ENCODE measurements around the gene WDR54. TPM values are rescaled to one million over a fixed set of nuclear protein-coding genes. Genes with fewer than 3 reads are reported as not detected.
A peak's percentile ranks its signal among the peaks of the same experiment; 100 is the strongest.

Gene WDR54
- polyA plus RNA-seq, 1 of the 3 experiments (the other 2 are of a cell fraction): 61.6 TPM

DNA sequence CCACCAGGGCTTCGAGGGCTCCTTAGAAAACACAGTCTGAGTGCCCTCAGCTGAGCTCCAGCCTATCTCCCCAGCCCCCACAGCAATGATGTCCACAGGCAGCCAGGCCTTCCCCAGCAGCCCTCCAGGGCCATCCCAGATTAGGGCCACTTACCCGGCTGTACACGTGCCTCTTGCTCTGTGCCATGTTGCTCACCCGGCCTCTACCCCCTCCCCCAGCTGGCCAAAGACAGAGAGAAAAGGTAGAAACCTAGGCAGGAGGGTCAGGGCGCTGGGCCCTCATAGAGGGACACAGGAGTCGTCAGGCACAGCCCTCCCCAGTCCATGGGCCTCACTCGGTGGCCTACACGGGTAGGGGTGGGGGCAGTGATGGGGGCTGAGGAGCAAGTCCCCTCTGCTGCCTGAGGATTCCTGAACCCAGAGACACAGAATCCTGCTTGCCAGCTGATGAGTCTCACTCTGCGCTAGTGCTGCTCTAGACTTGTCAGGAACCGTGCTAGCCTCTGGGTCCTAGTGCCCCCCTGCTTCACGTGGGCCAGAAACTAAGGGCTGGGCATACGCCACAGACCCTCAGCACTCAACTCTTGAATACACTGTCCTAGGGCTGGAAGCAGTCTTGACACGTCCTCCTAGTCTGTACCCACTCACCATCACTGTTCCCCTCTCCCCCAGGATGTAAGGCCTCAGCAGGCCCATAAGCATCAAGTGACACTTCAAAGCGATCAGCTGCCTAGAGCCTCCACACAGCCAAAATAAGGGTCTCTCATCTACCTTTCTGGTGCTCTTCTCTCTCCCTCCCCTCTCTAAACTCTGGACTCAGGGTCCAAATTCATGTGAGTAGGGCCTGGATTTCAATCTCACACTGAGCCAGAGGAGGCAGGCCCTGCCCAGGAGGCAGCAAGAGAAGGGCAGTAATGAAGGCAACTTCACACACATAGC lies 41.4 kb upstream of the WDR54 start, which contains the start of gene DCTN1 (continued):
- TF ChIP-seq, protein P1, sequence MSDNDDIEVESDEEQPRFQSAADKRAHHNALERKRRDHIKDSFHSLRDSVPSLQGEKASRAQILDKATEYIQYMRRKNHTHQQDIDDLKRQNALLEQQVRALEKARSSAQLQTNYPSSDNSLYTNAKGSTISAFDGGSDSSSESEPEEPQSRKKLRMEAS (IDR thresholded peaks at IDR 0.05; ENCODE audit: low read depth): peak; percentile 87

DNA sequence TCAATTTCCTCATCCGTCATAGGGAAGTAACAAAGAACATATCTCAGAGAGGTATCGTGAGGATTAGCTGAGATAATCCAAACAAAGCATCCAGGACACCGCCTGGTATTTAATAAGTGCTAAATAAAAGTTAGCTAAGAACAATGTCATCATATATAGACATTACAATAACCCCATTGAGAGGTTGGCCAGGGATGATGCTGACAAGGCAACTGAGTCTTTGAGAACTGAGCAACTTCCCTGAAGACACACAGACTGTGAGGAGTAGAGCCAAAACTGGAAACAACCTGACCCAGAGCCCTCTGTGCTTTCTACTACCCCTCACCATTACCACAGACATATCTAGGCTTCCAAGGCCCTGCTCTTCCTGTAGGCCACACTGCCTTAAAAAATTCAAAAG lies 39.8 kb upstream of the WDR54 start:
- POLR2A ChIA-PET: interaction anchor here (1.8 kb wide), 1 partner anchor 10 kb away, joined by 7 read pairs; no protein-coding TSS in a partner anchor
- WGBS (ENCODE audit: low lambda C conversion rate): 96% methylated on average over 3 of the region's 3 CpGs

More for the DNA sequence above, 39.8 kb upstream of the WDR54 start:
- Histone ChIP-seq H3K9ac (no peak overlapping the region), H4K20me1 (ENCODE audit: insufficient read depth) (peaks cover 65% of the 10 kb centered on the region), H3K4me2 (no peak overlapping the region), H3K9me3 (no peaks in the 10 kb centered on the region), H3K4me1 (ENCODE audit: control insufficient read depth in 1 of 2, insufficient read depth in 2 of 2, low read depth in 1 of 2, low read length in 1 of 2) (peaks cover 7 to 17% of the 10 kb centered on the region in 2 experiments; a peak in 2 of 4 replicates), H3K79me2 (ENCODE audit: insufficient read depth) (peaks cover 75% of the 10 kb centered on the region), H3K27ac (ENCODE audit: low read depth in 2 of 2, low read length in 1 of 2) (no peak overlapping the region), H3K27me3 (ENCODE audit: insufficient read depth) (no peaks in the 10 kb centered on the region), H3K9me2 (no peaks in the 10 kb centered on the region), H3K36me3 (replicated peaks in 1 of 2; ENCODE audit: control insufficient read depth in 1 of 2, insufficient read depth in 2 of 2, low read length in 1 of 2) (peaks cover 7 to 35% of the 10 kb centered on the region in 2 experiments), H3F3A (replicated peaks; ENCODE audit: insufficient read depth) (peaks cover 5% of the 10 kb centered on the region), H2AFZ (ENCODE audit: low read depth) (no peak overlapping the region), H3K4me3 (ENCODE audit: low read depth in 2 of 2, low read length in 1 of 2) (no peak overlapping the region)
- no peak for TF ChIP-seq RAD21 (IDR thresholded peaks at IDR 0.05; ENCODE audit: low read length)
- TF ChIP-seq SMC3 (IDR thresholded peaks at IDR 0.05; ENCODE audit: low read depth, low read length): no peak
- TF ChIP-seq, protein P2, sequence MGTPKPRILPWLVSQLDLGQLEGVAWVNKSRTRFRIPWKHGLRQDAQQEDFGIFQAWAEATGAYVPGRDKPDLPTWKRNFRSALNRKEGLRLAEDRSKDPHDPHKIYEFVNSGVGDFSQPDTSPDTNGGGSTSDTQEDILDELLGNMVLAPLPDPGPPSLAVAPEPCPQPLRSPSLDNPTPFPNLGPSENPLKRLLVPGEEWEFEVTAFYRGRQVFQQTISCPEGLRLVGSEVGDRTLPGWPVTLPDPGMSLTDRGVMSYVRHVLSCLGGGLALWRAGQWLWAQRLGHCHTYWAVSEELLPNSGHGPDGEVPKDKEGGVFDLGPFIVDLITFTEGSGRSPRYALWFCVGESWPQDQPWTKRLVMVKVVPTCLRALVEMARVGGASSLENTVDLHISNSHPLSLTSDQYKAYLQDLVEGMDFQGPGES (IDR thresholded peaks at IDR 0.05; ENCODE audit: low read depth, low read length): no peak
- TF ChIP-seq, protein P3, sequence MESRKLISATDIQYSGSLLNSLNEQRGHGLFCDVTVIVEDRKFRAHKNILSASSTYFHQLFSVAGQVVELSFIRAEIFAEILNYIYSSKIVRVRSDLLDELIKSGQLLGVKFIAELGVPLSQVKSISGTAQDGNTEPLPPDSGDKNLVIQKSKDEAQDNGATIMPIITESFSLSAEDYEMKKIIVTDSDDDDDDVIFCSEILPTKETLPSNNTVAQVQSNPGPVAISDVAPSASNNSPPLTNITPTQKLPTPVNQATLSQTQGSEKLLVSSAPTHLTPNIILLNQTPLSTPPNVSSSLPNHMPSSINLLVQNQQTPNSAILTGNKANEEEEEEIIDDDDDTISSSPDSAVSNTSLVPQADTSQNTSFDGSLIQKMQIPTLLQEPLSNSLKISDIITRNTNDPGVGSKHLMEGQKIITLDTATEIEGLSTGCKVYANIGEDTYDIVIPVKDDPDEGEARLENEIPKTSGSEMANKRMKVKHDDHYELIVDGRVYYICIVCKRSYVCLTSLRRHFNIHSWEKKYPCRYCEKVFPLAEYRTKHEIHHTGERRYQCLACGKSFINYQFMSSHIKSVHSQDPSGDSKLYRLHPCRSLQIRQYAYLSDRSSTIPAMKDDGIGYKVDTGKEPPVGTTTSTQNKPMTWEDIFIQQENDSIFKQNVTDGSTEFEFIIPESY (IDR thresholded peaks at IDR 0.05; ENCODE audit: borderline replicate concordance, low read depth): no peak
- no peak for TF ChIP-seq YY1 (IDR thresholded peaks at IDR 0.05; ENCODE audit: low read depth)
- TF ChIP-seq MXI1 (IDR thresholded peaks at IDR 0.05; ENCODE audit: low read depth, low read length): no peak
- TF ChIP-seq, protein P4, sequence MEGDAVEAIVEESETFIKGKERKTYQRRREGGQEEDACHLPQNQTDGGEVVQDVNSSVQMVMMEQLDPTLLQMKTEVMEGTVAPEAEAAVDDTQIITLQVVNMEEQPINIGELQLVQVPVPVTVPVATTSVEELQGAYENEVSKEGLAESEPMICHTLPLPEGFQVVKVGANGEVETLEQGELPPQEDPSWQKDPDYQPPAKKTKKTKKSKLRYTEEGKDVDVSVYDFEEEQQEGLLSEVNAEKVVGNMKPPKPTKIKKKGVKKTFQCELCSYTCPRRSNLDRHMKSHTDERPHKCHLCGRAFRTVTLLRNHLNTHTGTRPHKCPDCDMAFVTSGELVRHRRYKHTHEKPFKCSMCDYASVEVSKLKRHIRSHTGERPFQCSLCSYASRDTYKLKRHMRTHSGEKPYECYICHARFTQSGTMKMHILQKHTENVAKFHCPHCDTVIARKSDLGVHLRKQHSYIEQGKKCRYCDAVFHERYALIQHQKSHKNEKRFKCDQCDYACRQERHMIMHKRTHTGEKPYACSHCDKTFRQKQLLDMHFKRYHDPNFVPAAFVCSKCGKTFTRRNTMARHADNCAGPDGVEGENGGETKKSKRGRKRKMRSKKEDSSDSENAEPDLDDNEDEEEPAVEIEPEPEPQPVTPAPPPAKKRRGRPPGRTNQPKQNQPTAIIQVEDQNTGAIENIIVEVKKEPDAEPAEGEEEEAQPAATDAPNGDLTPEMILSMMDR (IDR thresholded peaks at IDR 0.05): no peak
- TF ChIP-seq EZH2phosphoT487 (IDR thresholded peaks at IDR 0.05; ENCODE audit: borderline replicate concordance, low read depth): no peak
- CTCF ChIA-PET: interaction anchor here (0.7 to 2.2 kb wide), 4 partner anchors 10 to 47 kb away, joined by 3 to 24 read pairs (median 4); no protein-coding TSS in a partner anchor
- DNase-seq: no peak
